ENCODE data around the gene DLST.

DLST gene

GRCh38 chr14:74942608-74943007 is 60.9 kb downstream of the DLST start:
- no peak for DNase-seq

GRCh38 chr14:74945261-74945851 is 63.6 kb downstream of the DLST start:
- DNase-seq: peak; percentile 7

- DNase-seq: peak; percentile 47
These were observed 64.3 kb downstream of the DLST start for GRCh38 chr14:74945852-74946658.

- no peak for DNase-seq
These were observed 65.1 kb downstream of the DLST start for GRCh38 chr14:74946659-74947281.

GRCh38 chr14:74947353-74948227 is 65.9 kb downstream of the DLST start:
- no peak for DNase-seq

GRCh38 chr14:74948228-74949175 is 66.8 kb downstream of the DLST start:
- no peak for DNase-seq

GRCh38 chr14:74949191-74949601 is 67.5 kb downstream of the DLST start:
- DNase-seq: no peak

- DNase-seq: no peak
These were observed 68.3 kb downstream of the DLST start for GRCh38 chr14:74949859-74950573.

GRCh38 chr14:74950795-74951442 is 69.2 kb downstream of the DLST start:
- DNase-seq: no peak

GRCh38 chr14:74951443-74952179 is 69.9 kb downstream of the DLST start:
- no peak for DNase-seq

GRCh38 chr14:74952180-74952665 is 70.5 kb downstream of the DLST start:
- DNase-seq: no peak

- DNase-seq: peak; percentile 20
These were observed 71.2 kb downstream of the DLST start for GRCh38 chr14:74952697-74953484.

Data from NCI-H1105 (cell line).